H9 (cell line): ENCODE data around the gene NEK7. TPM values are rescaled to one million over a fixed set of nuclear protein-coding genes. Genes with fewer than 3 reads are reported as not detected.

Experiments
- DNase-seq: peaks from one replicate; pipeline ENCODE4 v3.0.0-alpha.2; 2017
- H2AFZ ChIP-seq: one replicate; pipeline ENCODE4 v1.6.1; 2013; ENCODE audit warnings: mild to moderate bottlenecking, low read length, control low read depth, moderate library complexity
- H2AK5ac ChIP-seq: 2 replicates; pipeline ENCODE4 v1.6.1; 2013; ENCODE audit warnings: low read length, control low read depth, mixed read lengths; ENCODE audit not compliant: insufficient read length
- H2BK120ac ChIP-seq: one replicate; pipeline ENCODE4 v1.6.1; 2013; ENCODE audit warnings: low read depth, mild to moderate bottlenecking, low read length, control low read depth, inconsistent platforms; ENCODE audit not compliant: poor library complexity, severe bottlenecking
- H2BK12ac ChIP-seq: 2 replicates; pipeline ENCODE4 v1.6.1; 2013; ENCODE audit warnings: low read length, control low read depth, mixed read lengths, low read depth; ENCODE audit not compliant: insufficient read length
- H2BK15ac ChIP-seq: 2 replicates; pipeline ENCODE4 v1.6.1; 2013; ENCODE audit warnings: low read depth, low read length, control low read depth
- H2BK20ac ChIP-seq: one replicate; pipeline ENCODE4 v1.6.1; 2013; ENCODE audit warnings: low read depth, mild to moderate bottlenecking, low read length, control low read depth, inconsistent platforms; ENCODE audit not compliant: poor library complexity, severe bottlenecking
- H2BK5ac ChIP-seq: 2 replicates; pipeline ENCODE4 v1.6.1; 2013; ENCODE audit warnings: low read length, control low read depth, mixed read lengths; ENCODE audit not compliant: insufficient read length
- H3K14ac ChIP-seq: 2 replicates; pipeline ENCODE4 v1.6.1; 2013; ENCODE audit warnings: low read length, control low read depth; ENCODE audit not compliant: insufficient read depth
- H3K18ac ChIP-seq: 2 replicates; pipeline ENCODE4 v1.6.1; 2013; ENCODE audit warnings: low read depth, mild to moderate bottlenecking, mixed read lengths, low read length, control low read depth; ENCODE audit not compliant: insufficient read length
- H3K23ac ChIP-seq: 2 replicates; pipeline ENCODE4 v1.6.1; 2013; ENCODE audit warnings: low read length, control low read depth, mixed read lengths, low read depth; ENCODE audit not compliant: insufficient read length
- H3K23me2 ChIP-seq: 2 replicates; pipeline ENCODE4 v1.6.1; 2013; ENCODE audit warnings: low read depth, mild to moderate bottlenecking, mixed read lengths, low read length, control low read depth; ENCODE audit not compliant: insufficient read length, poor library complexity, severe bottlenecking
- H3K27ac ChIP-seq: 2 replicates; pipeline ENCODE4 v1.5.1; 2013; ENCODE audit warnings: low read length, control low read depth, mixed read lengths, low read depth; ENCODE audit not compliant: insufficient read length
- H3K27me3 ChIP-seq: 2 replicates; pipeline ENCODE4 v1.6.1; 2013; ENCODE audit warnings: low read length, control low read depth, inconsistent platforms; ENCODE audit not compliant: insufficient read depth
- H3K4ac ChIP-seq: 2 replicates; pipeline ENCODE4 v1.6.1; 2013; ENCODE audit warnings: low read depth, mild to moderate bottlenecking, control low read depth, inconsistent platforms, low read length, moderate library complexity
- H3K4me1 ChIP-seq: 2 replicates; pipeline ENCODE4 v1.6.1; 2013; ENCODE audit warnings: low read length, control low read depth, inconsistent platforms; ENCODE audit not compliant: insufficient read depth
- H3K4me2 ChIP-seq: 2 replicates; pipeline ENCODE4 v1.6.1; 2013; ENCODE audit warnings: low read length, control low read depth, mixed read lengths; ENCODE audit not compliant: insufficient read length, insufficient read depth
- H3K56ac ChIP-seq: 2 replicates; pipeline ENCODE4 v1.6.1; 2013; ENCODE audit warnings: low read depth, mild to moderate bottlenecking, mixed read lengths, low read length, control low read depth; ENCODE audit not compliant: insufficient read length
- H3K79me1 ChIP-seq: 2 replicates; pipeline ENCODE4 v1.6.1; 2013; ENCODE audit warnings: low read depth, mild to moderate bottlenecking, moderate library complexity, low read length, control low read depth, inconsistent platforms; ENCODE audit not compliant: insufficient read depth, poor library complexity, severe bottlenecking
- H3K79me2 ChIP-seq: 2 replicates; pipeline ENCODE4 v1.6.1; 2013; ENCODE audit warnings: low read length, control low read depth, inconsistent platforms; ENCODE audit not compliant: insufficient read depth
- H3K9ac ChIP-seq: 2 replicates; pipeline ENCODE4 v1.6.1; 2013; ENCODE audit warnings: low read length, control low read depth, mixed read lengths; ENCODE audit not compliant: insufficient read length; ENCODE audit errors: extremely low read depth
- H3K9me3 ChIP-seq: one replicate; pipeline ENCODE4 v1.6.1; 2013; ENCODE audit warnings: low read depth, low read length, inconsistent platforms; ENCODE audit not compliant: control insufficient read depth
- H3T11ph ChIP-seq: one replicate; pipeline ENCODE4 v1.6.1; 2013; ENCODE audit warnings: mild to moderate bottlenecking, low read length, control low read depth, inconsistent platforms
- H4K20me1 ChIP-seq: one replicate; pipeline ENCODE4 v1.6.1; 2013; ENCODE audit not compliant: control insufficient read depth, insufficient read length, insufficient read depth
- H4K5ac ChIP-seq: 2 replicates; pipeline ENCODE4 v1.6.1; 2013; ENCODE audit warnings: low read depth, mild to moderate bottlenecking, mixed read lengths, low read length, control low read depth; ENCODE audit not compliant: insufficient read length
- H4K8ac ChIP-seq: replicated peaks from 2 replicates; pipeline ENCODE4 v1.6.1; 2013; ENCODE audit warnings: low read length, control low read depth, mixed read lengths, low read depth; ENCODE audit not compliant: insufficient read length
- H4K91ac ChIP-seq: 2 replicates; pipeline ENCODE4 v1.6.1; 2013; ENCODE audit warnings: low read depth, mild to moderate bottlenecking, moderate library complexity, mixed read lengths, low read length, control low read depth; ENCODE audit not compliant: insufficient read length
- H3K27ac Mint-ChIP-seq, 3 experiments: 2 replicates in 2 of 3; 3 replicates in 1 of 3; pipeline ENCODE4 v1.8.0; 2020 to 2021; ENCODE audit warnings: mixed read lengths in 3 of 3, mild to moderate bottlenecking in 1 of 3, moderate library complexity in 1 of 3
- H3K27me3 Mint-ChIP-seq: 2 replicates; pipeline ENCODE4 v1.8.0; 2021; ENCODE audit warnings: low read depth, mild to moderate bottlenecking, moderate library complexity, mixed read lengths
- H3K36me3 Mint-ChIP-seq, 3 experiments: 2 replicates in 2 of 3; 3 replicates in 1 of 3; pipeline ENCODE4 v1.8.0; 2020 to 2021; ENCODE audit warnings: low read depth in 3 of 3, mixed read lengths in 3 of 3; ENCODE audit not compliant: insufficient read depth in 1 of 3
- H3K4me1 Mint-ChIP-seq, 2 experiments: 2 replicates each; pipeline ENCODE4 v1.8.0; 2020; ENCODE audit warnings: mixed read lengths in 2 of 2
- H3K4me3 Mint-ChIP-seq, 2 experiments: 2 replicates in 1 of 2; 3 replicates in 1 of 2; pipeline ENCODE4 v1.8.0; 2020 to 2021; ENCODE audit warnings: mild to moderate bottlenecking in 2 of 2, mixed read lengths in 2 of 2, moderate library complexity in 1 of 2
- H3K9me3 Mint-ChIP-seq, 2 experiments: 2 replicates in 1 of 2; 3 replicates in 1 of 2; pipeline ENCODE4 v1.8.0; 2020; ENCODE audit warnings: mild to moderate bottlenecking in 2 of 2, mixed read lengths in 2 of 2, moderate library complexity in 1 of 2
- WGBS: extraction: QIAGEN DNeasy Blood & Tissue Kit; methylation state at CpG from one replicate; pipeline ENCODE4 v1.1.7; 2013; ENCODE audit warnings: missing lambda C conversion rate, low lambda C conversion rate, mixed read lengths; ENCODE audit not compliant: insufficient read length; ENCODE audit errors: extremely low coverage; 5-methylcytosine and 5-hydroxymethylcytosine counted together
- total RNA-seq: library from RNA; stranded (reverse); gene quantifications from 2 replicates; pipeline ENCODE4 v1.2.1, GENCODE V29; 2021
- TF ChIP-seq, protein P1 (sequence below): fragments of 200-600 bp; sonication (generic); conservative IDR thresholded peaks from 3 replicates; pipeline ENCODE4 v1.8.0; 2021; ENCODE audit warnings: antibody characterized with exemption, mild to moderate bottlenecking

The NEK7 gene
- total RNA-seq, 1 experiment from 2014 or later, result 9.6 TPM

DNA sequence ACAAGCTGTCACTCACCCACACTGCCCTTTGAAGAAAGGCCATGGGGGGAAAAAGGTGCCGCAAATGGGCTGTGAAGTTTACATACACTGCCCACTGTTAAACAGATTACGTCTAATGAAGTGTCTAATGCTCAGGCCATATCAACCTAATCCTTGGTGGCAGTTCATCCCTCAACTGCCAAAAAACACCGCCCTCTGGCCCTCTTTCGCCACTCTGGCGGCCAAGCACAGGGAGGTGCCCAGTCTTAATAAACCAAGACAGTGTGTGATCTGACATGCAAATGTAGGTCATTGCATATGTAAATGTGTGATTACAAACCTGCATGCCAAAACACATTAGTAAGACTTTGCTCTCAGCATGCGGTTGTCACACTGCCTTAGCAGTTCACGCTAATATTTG, 89.5 kb downstream of the NEK7 start:
- Histone ChIP-seq H2BK120ac (no peak overlapping the region), H3K4ac (no peak overlapping the region), H3K4me2 (no peak overlapping the region), H3K79me1 (no peaks in the 10 kb centered on the region), H3K56ac (no peak overlapping the region), H3K9ac (no peak overlapping the region), H4K8ac (no peak overlapping the region), H3T11ph (no peak overlapping the region), H4K20me1 (no peaks in the 10 kb centered on the region), H3K14ac (no peak overlapping the region), H3K23me2 (no peaks in the 10 kb centered on the region), H4K5ac (no peak overlapping the region), H2BK5ac (no peak overlapping the region), H3K4me1 (peaks cover 6% of the 10 kb centered on the region; the same call in 1 of the 2 replicates), H3K27ac (no peak overlapping the region), H3K23ac (no peak overlapping the region), H4K91ac (no peak overlapping the region), H3K27me3 (no peaks in the 10 kb centered on the region), H3K18ac (no peak overlapping the region), H2BK15ac (no peak overlapping the region), H3K9me3 (no peaks in the 10 kb centered on the region), H3K79me2 (no peaks in the 10 kb centered on the region), H2BK12ac (no peak overlapping the region), H2AFZ (no peak overlapping the region), H2BK20ac (no peak overlapping the region), H2AK5ac (no peak overlapping the region)
- Mint-ChIP-seq H3K9me3 (peaks cover 0 to 2% of the 10 kb centered on the region in 2 experiments; a peak in 1 of 5 replicates), H3K4me3 (no peak overlapping the region), H3K36me3 (no peaks in the 10 kb centered on the region), H3K27ac (no peak overlapping the region), H3K27me3 (no peaks in the 10 kb centered on the region), H3K4me1 (peaks cover 8 to 13% of the 10 kb centered on the region in 2 experiments)
- TF ChIP-seq, protein P1, sequence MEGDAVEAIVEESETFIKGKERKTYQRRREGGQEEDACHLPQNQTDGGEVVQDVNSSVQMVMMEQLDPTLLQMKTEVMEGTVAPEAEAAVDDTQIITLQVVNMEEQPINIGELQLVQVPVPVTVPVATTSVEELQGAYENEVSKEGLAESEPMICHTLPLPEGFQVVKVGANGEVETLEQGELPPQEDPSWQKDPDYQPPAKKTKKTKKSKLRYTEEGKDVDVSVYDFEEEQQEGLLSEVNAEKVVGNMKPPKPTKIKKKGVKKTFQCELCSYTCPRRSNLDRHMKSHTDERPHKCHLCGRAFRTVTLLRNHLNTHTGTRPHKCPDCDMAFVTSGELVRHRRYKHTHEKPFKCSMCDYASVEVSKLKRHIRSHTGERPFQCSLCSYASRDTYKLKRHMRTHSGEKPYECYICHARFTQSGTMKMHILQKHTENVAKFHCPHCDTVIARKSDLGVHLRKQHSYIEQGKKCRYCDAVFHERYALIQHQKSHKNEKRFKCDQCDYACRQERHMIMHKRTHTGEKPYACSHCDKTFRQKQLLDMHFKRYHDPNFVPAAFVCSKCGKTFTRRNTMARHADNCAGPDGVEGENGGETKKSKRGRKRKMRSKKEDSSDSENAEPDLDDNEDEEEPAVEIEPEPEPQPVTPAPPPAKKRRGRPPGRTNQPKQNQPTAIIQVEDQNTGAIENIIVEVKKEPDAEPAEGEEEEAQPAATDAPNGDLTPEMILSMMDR, result no peak
- DNase-seq, result no peak
- WGBS, result no CpG with 5 or more reads among the region's 7 CpGs
